Measurements from ENCODE around the gene CEACAM18.

Gene CEACAM18

DNA sequence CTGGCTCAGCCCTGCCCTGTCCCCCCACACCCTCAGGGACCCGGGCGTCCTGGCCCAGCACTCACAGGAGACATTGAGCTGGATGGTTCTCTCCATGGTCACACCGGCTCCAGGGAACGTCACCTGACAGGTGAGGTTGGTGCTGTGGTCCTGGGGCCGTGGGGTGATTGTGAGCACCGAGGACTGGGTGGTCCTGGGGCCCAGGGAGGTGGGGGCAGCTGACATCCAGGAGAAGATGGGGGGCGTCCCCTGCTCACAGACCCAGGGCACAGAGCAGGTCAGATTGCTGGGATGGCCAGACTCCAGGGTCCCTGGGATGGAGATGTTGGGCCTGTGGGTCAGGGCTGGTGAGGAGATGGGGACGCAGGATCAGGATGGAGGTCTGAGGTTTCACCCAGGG lies 52.3 kb downstream of the CEACAM18 start:
- no peak for DNase-seq (ENCODE audit: low read depth)
- TF ChIP-seq CTCF (IDR thresholded peaks at IDR 0.05; ENCODE audit: low read depth, low read length, missing control alignments) = no peak
- in situ Hi-C loops (cut with HindIII; ENCODE audit: low sequenced_read_pairs) = no loop called here
- H3K4me3 ChIP-seq (ENCODE audit: low read depth, low read length) = no peak overlapping the region

DNA sequence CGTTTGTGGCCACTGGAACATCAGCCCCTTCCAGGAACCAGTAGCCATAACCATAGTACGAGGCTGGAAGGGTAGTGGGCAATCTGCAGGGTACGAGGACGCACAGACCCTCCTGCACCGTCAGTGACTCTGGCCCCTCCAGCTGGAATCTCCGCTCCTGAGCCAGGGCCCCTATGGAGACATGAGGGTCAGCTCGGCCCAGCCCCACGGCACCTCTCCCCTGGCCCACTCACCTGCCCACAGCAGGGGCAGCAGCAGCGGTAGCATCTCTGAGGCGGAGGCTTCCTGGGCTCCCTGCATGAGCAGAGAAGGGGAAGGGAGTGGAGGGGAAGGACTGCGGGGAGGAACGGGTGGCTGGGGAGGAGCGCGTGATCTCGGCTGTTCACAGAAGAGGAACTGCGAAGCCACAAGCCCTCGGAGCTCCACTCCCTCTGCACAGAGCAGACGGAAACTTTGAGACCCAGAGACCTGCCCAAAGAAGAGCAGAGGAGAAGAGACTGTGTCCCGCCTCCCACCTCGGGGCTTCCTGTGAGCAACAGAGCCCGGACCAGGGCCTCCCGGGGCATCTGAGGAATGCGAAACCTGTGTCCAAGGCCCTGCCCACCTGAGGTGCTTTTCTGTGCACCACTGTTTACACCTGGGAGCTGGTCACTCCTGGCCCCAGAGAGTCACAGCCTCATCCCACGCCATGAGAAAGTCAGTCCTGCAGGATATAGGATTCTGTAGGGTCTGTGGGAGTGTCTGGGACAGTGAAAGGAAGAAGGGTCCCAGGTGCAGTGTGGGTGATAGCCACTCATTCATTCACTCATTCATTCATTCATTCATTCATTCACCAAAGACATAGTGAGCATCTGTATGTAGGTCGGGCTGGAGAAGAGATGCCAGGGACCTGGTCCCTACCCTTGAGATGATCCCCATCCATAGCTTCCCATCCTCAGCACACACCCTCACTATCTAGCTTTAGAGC lies 53.3 kb downstream of the CEACAM18 start, which contains the start of gene SIGLEC6:
Gene SIGLEC6, minus strand, starts transcription at position 322 of the 967 bp plus-strand sequence. Its CDS starts 22 bp downstream, at position 300.
- H3K4me3 ChIP-seq (ENCODE audit: low read depth, low read length) = no peak within 1 kb of the TSS
- in situ Hi-C loops (cut with HindIII; ENCODE audit: low sequenced_read_pairs) = no loop called here
- DNase-seq (ENCODE audit: low read depth) = no peak
- TF ChIP-seq CTCF (IDR thresholded peaks at IDR 0.05; ENCODE audit: low read depth, low read length, missing control alignments) = no peak

GRCh38 chr19:51535535-51535934 lies 57.2 kb downstream of the CEACAM18 start:
- DNase-seq (ENCODE audit: low read depth) = no peak
- no peak overlapping the region for H3K4me3 ChIP-seq (ENCODE audit: low read depth, low read length)
- in situ Hi-C loops (cut with HindIII; ENCODE audit: low sequenced_read_pairs) = no loop called here
- TF ChIP-seq CTCF (IDR thresholded peaks at IDR 0.05; ENCODE audit: low read depth, low read length, missing control alignments) = no peak

- H3K4me3 ChIP-seq (ENCODE audit: low read depth, low read length) = no peak overlapping the region
- in situ Hi-C loops (cut with HindIII; ENCODE audit: low sequenced_read_pairs) = no loop called here
- no peak for DNase-seq (ENCODE audit: low read depth)
- no peak for TF ChIP-seq CTCF (IDR thresholded peaks at IDR 0.05; ENCODE audit: low read depth, low read length, missing control alignments)
These were observed 61.6 kb downstream of the CEACAM18 start for GRCh38 chr19:51539821-51540366.

Data from astrocyte of the cerebellum (primary cell).